GM18519 (cell line): Measurements from ENCODE around the gene AADACL2.

Experiments used
- ATAC-seq: cut with Tn5 transposase; IDR thresholded peaks from one replicate; pipeline ENCODE4 v1.9.1; 2021; ENCODE audit warnings: mild to moderate bottlenecking, moderate library complexity; ENCODE audit not compliant: unreplicated experiment, low FRiP score

AADACL2 gene, protein sequence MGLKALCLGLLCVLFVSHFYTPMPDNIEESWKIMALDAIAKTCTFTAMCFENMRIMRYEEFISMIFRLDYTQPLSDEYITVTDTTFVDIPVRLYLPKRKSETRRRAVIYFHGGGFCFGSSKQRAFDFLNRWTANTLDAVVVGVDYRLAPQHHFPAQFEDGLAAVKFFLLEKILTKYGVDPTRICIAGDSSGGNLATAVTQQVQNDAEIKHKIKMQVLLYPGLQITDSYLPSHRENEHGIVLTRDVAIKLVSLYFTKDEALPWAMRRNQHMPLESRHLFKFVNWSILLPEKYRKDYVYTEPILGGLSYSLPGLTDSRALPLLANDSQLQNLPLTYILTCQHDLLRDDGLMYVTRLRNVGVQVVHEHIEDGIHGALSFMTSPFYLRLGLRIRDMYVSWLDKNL

GRCh38 chr3:151733613-151734012 is at the start of gene AADACL2:
TSS of gene AADACL2 (plus strand) at chr3:151733927. CDS start at chr3:151734036, 109 bp downstream.
- no peak for ATAC-seq

- no peak for ATAC-seq
These were observed 49.6 kb upstream of the AADACL2 start for GRCh38 chr3:151684094-151684493.

DNA sequence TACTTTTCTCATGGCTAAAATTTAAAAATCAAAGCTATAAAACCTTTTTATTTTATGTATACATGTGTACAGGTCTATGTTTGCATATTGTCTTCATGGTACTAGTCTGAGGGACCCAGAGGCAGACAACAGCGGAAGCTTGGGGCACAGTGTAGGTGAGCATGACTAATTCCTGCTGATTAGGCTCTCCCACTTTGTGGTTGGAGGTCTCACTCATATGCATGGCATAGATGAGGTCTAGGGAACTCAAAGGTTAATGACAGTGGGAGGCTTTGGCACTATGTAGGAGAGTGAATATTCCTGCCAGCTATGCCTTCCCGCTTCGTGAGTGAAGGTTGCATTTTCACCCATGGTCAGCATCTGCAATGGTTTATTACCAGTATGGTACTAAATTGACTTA is 47.5 kb upstream of the AADACL2 start:
- no peak for ATAC-seq

- no peak for ATAC-seq
These were observed 46.7 kb upstream of the AADACL2 start for GRCh38 chr3:151687076-151687475.

GRCh38 chr3:151688571-151688970 is 45.2 kb upstream of the AADACL2 start:
- ATAC-seq, result no peak

DNA sequence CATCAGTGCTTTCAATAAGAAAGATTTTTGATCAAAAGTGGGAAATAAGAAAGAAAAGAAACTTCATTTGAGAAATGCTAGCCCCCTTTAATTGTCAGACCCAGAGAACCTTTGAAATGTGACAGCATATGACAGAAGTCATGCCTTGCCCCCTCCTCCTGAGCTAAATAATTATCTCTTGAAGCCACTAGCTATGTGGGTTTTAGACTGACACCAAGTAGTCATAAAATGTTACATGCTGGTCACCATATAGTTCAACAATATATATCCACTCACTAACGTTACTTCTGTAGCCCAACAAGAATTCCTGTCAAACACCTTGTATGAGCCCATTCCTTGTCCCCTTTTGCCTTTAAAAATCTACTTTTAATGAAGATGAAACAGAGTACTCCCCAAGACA is 43.1 kb upstream of the AADACL2 start:
- no peak for ATAC-seq

DNA sequence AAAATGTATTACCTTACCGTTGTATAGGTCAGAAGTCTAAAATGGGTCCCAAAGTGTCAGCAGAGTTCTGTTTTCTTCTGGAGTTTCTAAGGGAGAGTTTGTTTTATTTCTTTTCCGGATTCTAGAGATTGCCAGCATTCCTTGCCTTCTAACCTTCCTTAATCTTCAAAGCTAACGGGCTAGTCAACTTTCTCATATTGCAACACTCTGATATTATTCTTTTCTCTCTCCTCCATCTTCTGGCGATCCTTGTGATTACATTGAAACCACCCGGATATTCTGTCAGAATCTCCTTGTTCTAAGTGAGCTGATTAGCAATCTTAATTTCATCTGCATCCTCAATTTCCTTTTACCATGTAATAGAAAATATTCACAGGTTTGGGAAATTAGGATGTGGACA is 36.2 kb upstream of the AADACL2 start:
- ATAC-seq, result no peak

GRCh38 chr3:151707216-151707615 is 26.5 kb upstream of the AADACL2 start:
- no peak for ATAC-seq

DNA sequence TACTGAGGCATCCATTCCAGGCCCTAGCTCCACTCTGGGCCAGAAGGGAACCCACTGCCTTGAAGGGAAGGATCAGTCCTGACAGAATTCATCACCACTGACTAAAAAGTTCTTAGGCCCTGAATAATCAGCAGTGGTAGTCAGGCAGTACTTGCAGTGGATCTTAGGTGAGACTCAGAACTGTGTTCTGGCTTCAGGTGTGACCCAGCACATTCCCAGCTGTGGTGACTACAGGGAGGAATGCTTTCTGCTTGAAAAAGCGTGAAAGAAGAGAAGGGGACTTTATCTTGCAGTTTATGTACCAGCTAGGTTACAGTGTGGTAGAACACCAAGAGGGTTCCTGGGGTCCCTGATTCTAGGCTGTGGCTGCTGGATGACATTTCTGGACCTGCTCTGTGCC is 24.9 kb upstream of the AADACL2 start:
- ATAC-seq, result no peak

GRCh38 chr3:151709847-151710246 is 23.9 kb upstream of the AADACL2 start:
- no peak for ATAC-seq

DNA sequence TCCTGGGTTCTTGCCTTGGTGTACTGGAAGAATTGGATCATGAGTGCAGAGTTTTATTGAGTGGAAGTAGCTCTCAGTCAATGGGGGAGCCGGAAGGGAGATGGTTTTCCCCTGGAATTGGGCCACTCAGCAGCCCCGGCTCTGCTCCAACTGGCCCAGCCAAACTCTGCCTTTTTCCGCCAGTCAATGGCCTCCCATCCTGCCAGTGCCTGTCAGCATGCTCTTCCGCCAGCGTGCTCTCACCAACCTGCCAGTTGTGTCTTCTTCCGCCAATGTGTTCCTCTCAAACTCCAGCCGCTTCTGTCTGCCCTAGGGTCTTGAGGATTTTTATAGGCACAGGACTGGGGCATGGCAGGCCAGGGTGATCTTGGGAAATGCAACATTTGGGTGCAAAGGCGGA is 12.4 kb upstream of the AADACL2 start:
- no peak for ATAC-seq

- ATAC-seq, result no peak
These were observed 10.9 kb upstream of the AADACL2 start for GRCh38 chr3:151722856-151723255.

GRCh38 chr3:151724576-151725562 is 8.9 kb upstream of the AADACL2 start:
- ATAC-seq, result no peak

DNA sequence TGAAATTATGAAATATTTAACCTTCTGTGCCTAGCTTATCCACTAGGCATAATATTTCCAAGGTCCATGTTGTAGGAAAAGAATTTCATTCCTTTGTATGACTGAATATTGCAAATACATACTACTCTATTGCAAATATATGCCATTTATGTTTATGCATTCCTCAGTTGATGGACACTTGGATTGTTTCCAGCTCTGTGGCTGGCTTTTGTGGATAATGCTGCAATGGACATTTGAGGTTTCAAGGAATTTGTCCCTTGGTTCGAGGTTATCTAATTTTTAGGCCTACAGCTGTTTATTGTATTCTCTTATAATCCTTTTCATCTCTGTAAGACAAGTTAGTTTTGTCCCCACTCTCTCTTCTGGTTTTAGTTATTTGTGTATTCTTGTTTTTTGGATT is 7.7 kb upstream of the AADACL2 start:
- no peak for ATAC-seq

GRCh38 chr3:151732861-151733260 is 866 bp upstream of the AADACL2 start:
- no peak for ATAC-seq

DNA sequence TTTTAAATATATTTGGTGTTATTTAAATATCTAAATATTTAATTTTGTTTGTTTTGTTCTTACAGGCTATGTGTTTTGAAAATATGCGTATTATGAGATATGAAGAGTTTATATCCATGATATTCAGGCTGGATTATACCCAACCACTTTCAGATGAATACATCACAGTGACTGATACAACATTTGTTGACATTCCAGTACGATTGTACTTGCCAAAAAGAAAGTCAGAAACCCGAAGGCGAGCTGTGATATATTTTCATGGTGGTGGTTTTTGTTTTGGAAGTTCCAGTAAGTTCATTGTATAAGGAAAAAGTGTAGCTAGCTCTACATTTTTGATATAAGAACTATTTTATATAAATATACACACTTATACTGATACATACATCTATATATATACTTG is 6.9 kb downstream of the AADACL2 start:
- no peak for ATAC-seq

DNA sequence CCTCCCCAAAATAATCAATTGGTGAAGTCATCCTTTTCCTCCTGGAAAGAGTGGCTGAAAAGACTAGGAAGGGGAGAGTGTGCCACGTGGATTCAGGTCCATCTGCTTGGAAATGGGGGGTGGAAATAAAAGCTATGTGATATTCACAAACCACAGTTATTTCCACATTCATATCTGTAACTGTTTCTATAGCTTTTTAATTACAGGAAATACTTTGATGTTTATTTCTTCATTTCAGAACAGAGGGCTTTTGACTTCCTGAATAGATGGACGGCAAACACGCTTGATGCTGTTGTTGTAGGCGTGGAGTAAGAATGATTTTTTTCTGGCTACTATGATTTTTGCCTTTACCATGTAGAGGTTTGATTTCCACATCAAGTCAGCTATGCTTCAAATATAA is 10.1 kb downstream of the AADACL2 start:
- no peak for ATAC-seq

GRCh38 chr3:151750181-151750580 is 16.5 kb downstream of the AADACL2 start:
- ATAC-seq, result no peak

DNA sequence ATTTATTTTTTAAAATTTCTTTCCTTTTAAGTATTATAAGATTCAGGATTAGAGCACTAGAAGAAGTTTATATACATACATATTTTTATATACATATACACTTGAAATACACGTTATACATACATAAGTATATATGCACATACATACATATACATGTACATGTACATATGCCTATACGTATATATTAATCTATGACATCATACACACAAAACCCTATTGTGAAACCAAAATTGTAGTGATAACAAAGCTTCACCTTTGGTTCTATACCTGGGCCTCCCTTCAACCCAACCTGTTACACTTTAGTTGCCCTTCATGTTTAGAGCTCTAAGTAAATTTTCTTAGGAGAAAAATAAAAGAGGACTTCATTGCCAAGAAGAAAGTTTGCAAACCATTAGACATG is 17.0 kb downstream of the AADACL2 start:
- no peak for ATAC-seq

DNA sequence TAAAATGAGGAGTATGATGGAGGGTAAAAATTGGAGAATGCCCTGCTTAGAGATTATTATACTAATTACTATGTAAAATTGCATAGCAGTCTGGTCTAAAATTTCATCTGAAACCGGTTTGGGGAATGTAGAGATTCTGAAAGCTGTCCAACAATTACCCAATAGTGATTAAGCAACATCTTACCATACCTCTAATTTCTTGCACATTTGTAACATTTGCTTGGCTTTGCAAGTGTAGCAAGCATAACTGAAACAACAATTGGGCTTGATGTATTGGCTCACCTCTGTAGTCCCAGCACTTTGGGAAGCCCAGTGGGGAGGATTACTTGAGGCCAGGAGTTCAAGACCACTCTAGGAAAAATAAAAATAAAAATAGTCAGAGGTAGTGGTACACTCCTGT is 17.4 kb downstream of the AADACL2 start:
- no peak for ATAC-seq

DNA sequence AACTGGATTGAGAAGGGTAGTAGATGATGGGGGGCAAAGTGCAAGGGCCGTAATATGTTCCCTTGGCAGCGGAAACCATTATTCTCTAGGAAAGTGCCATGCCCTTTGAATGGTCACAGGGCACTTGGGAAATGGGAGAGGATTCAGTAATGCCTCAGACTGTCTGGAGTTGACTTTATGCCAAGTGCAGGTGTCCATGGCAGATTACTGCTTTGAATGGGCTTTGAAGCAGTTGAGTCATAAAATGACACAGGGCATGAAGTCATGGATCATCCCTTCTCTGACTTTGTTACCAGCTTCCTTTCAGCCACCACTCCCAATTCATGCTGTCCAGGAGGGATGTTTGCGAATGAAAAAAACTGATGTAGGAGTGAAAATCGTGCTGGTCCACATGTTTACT is 20.1 kb downstream of the AADACL2 start:
- ATAC-seq, result no peak
